CD4-positive, alpha-beta T cell treated with Interleukin-15 for 4 hours (primary cell): ENCODE results near the gene DNAJC15.

Source experiments
- DNase-seq: peaks from one replicate; pipeline ENCODE4 v3.0.0-alpha.2; 2020; ENCODE audit warnings: low spot score

The DNAJC15 gene

GRCh38 chr13:43157796-43158195, 134.4 kb downstream of the DNAJC15 start:
- DNase-seq = no peak

- no peak for DNase-seq
These were observed 135.1 kb downstream of the DNAJC15 start for GRCh38 chr13:43158516-43158915.

GRCh38 chr13:43159026-43159461, 135.7 kb downstream of the DNAJC15 start:
- no peak for DNase-seq
